GM10248 (cell line): Measurements from ENCODE around the gene EPAS1.

Experiments used
- CTCF ChIA-PET: fragments of 300-600 bp; sonication (Branson Sonifier 250); formaldehyde crosslinking; extraction: SDS; loops from one replicate; lab custom pipeline; 2021; ENCODE audit warnings: antibody characterized with exemption; lab: Yijun Ruan, JAX
- POLR2A ChIA-PET: fragments of 350-650 bp; sonication (Branson Sonifier 250); formaldehyde crosslinking; extraction: SDS; loops from one replicate; lab custom pipeline; 2020; ENCODE audit warnings: antibody characterized with exemption; lab: Yijun Ruan, JAX
- DNase-seq: peaks from one replicate; pipeline ENCODE4 v3.0.0; 2012; ENCODE audit errors: extremely low spot score
- TF ChIP-seq, protein P1 (sequence below): IDR thresholded peaks from 2 replicates; pipeline ENCODE4 v1.5.1; 2012; ENCODE audit warnings: mild to moderate bottlenecking, low read depth; ENCODE audit errors: extremely low read depth, missing control alignments, control extremely low read depth

Gene EPAS1

DNA sequence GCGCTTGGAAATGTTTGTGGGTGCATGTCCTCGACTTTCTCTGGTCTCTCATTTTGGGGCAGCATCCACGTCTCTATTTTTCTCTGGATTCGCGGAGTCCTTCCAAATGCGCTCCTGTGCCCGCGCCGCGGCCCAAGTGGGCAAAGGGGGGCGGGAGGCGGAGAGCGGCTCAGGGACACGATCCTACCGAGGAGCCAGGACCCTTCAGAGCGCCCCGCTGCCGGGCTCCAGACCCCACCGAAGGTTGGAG is 990 bp downstream of the EPAS1 start:
- ChIA-PET POLR2A (interaction anchor here (1.2 kb wide), 1 partner anchor 69 kb away, joined by 4 read pairs; no protein-coding TSS in a partner anchor), CTCF (interaction anchor here (3.0 kb wide), 1 partner anchor 235 kb away, joined by 14 read pairs; no protein-coding TSS in a partner anchor)
- TF ChIP-seq, protein P1, sequence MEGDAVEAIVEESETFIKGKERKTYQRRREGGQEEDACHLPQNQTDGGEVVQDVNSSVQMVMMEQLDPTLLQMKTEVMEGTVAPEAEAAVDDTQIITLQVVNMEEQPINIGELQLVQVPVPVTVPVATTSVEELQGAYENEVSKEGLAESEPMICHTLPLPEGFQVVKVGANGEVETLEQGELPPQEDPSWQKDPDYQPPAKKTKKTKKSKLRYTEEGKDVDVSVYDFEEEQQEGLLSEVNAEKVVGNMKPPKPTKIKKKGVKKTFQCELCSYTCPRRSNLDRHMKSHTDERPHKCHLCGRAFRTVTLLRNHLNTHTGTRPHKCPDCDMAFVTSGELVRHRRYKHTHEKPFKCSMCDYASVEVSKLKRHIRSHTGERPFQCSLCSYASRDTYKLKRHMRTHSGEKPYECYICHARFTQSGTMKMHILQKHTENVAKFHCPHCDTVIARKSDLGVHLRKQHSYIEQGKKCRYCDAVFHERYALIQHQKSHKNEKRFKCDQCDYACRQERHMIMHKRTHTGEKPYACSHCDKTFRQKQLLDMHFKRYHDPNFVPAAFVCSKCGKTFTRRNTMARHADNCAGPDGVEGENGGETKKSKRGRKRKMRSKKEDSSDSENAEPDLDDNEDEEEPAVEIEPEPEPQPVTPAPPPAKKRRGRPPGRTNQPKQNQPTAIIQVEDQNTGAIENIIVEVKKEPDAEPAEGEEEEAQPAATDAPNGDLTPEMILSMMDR, result no peak
- no peak for DNase-seq

DNA sequence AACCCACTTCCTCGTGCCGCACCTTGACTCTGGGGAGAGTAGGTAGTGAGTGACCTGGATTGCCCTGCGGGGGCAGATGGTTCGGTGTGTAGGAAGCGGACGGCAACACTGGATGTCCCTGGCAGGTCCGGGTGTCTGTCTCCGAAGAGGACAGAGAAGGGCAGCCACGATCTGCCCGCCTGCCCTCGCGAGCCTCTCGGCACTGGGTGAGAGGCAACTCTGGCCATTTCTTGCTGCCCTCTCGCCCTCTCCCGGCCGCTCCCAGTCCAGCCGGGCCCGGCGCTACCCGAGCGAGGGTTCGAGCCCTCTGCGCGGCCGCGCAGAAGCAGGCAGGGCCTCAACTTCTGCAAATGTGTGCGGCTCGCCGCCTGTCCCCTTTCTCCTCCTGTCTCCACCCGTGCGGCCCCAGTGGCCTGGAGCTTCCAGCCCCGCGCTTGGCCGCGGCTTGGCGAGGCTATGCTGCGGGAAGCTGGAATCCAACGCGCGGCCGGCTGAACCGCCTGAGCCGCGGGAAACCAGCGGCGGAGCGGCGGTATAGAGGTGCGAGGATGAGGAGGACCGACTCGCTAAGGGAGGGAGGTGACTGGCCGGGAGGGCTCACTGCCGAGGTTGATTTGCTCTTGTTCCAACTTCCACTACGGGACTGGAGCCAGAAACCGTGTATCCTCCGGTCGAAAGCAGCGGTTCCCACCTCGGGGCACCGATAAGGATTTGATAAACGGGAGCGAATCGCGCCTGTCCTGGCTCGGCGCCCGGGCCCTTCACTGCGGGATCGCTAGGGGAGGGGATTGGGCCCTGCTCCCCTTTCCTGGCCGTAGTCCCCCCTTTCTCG is 1.5 kb downstream of the EPAS1 start:
- CTCF ChIA-PET, result interaction anchor here (3.0 kb wide), 1 partner anchor 236 kb away, joined by 14 read pairs; no protein-coding TSS in a partner anchor
- DNase-seq, result peak; percentile 58
- POLR2A ChIA-PET, result interaction anchor here (1.2 kb wide), 1 partner anchor 69 kb away, joined by 4 read pairs; no protein-coding TSS in a partner anchor
- TF ChIP-seq, protein P1, result peak; percentile 33

DNA sequence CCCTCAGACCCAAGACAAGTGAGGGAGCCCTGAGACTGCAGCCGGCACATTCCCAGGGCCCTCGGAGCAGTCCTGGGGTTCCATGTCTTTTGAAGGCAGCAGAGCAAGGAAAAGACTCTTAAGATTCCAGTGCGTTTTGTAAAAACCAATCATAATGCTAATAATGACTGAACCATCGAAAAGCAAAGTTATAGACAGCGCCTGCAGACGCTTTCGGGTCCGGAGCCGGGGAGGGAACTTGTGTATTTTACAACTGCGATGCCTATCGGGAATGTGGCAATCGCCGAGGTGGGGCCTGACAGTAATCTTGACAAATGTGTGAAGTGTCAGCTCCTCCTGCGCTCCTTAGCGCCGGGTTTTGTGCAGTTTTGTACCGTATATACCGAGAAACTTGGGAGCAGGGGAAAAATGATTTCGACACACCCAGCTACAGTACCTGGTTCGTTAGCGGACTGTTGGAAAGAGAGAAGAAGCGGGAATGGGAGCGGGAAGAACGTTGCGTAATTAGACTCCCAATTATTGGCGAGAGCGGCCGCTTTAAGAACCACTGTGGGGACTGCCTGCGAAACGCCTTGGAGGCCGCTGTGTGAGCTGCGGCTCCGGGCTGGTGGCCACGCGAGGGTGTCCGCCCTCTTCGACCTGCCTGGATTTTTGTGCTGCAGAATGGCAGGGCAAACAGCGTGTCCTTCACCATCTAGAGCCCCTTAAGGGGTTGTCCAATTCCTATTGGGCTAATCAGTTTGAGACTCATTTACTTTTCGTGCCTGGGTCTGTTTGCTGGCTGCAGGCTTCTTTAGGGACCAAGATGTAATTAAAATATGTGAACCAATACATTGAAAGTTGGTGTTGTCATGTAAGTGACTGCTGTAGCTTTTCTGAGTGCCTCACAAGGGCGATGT is 2.4 kb downstream of the EPAS1 start:
- TF ChIP-seq, protein P1, result no peak
- ChIA-PET CTCF (interaction anchor here (1.0 to 3.0 kb wide), 2 partner anchors 225 to 237 kb away, joined by 3 to 14 read pairs; no protein-coding TSS in a partner anchor), POLR2A (no interaction called here)
- no peak for DNase-seq

DNA sequence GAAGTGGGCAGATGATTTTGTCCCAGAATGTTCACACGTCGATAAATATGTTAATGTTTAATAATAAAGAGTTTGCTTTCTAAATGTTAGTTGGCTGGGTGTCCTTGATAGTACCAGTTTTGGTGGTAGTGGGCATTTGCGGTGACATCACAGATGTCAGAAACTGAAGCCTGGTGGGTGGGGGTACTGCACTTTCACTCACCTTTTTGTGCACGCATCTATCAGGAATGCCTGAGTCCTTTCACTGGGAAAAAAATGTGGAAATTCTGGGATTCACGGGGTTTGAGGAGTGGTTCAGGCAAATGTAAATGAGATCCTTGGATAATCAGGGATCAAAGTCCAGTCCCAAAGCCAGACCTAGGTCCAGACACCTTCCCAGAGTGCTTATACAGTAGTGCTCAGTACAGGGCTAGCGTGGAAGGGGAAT is 3.2 kb downstream of the EPAS1 start:
- ChIA-PET POLR2A (no interaction called here), CTCF (interaction anchor here (1.0 kb wide), 1 partner anchor 226 kb away, joined by 3 read pairs; no protein-coding TSS in a partner anchor)
- DNase-seq, result no peak
- TF ChIP-seq, protein P1, result no peak

DNA sequence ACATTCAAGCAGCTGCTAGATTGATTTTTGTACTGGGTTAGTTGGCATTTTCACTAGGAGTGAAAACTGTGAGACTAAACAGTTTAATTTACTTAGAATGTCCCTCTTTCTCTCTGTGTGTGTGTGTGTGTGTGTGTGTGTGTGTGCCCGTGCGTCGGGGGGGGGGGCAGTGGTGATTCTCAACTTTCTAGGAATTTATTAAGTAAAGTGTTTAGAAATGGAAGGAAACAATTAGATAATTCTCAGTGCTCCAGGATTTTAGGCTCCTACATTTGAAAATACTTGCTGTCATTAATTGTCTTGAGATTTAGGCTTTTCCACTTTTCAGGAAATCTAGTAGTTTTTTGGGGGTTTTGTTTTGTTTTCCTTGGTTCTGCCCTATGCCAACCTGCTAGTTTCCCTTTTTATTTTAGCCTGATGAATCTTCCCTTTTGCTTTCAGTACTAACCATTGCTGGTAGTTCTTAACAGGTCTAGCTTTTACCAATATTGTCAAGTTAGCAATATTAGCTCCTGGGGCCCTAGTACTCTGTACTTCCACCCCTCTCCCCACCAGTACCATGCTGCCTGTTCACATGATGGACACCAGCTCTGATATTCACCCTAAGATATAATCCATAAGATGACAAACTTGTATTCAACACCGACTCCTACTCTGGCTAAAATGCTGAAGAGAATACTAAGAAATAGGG is 4.9 kb downstream of the EPAS1 start:
- CTCF ChIA-PET, result interaction anchor here (1.3 kb wide), 1 partner anchor 239 kb away, joined by 3 read pairs; no protein-coding TSS in a partner anchor
- POLR2A ChIA-PET, result no interaction called here

More for the DNA sequence above, 4.9 kb downstream of the EPAS1 start:
- no peak for DNase-seq
- TF ChIP-seq, protein P1, result no peak
